ENCODE data around the gene LGR4.

LGR4 gene

DNA sequence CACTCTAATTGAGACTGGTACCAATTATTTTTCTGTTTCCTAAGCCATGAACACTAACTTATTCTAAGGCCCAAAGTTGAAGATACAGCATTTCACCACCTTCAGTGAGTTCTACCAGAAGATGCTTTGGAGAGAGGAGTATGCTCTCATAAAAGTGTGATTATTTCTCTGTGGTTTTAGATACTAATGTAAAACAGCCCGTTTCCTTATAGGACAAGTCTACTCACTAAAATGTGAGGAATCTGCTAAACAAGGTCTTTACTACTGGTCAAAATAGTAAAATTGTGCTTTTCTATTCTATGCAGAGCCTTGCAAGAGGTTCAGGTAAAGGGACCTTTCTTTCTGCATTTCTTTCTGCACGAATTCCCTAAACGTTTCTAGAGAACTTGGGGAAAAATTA is 2.4 kb downstream of the LGR4 start:
- DNase-seq = no peak
- Histone ChIP-seq H3K9me3 (no peaks in the 10 kb centered on the region), H3K27me3 (no peaks in the 10 kb centered on the region), H3K36me3 (no peaks in the 10 kb centered on the region), H3K4me3 (ENCODE audit: low read depth, low read length) (no peak overlapping the region), H3K4me1 (no peaks in the 10 kb centered on the region; the same call in 1 of the 2 replicates)
- TF ChIP-seq, protein P1, sequence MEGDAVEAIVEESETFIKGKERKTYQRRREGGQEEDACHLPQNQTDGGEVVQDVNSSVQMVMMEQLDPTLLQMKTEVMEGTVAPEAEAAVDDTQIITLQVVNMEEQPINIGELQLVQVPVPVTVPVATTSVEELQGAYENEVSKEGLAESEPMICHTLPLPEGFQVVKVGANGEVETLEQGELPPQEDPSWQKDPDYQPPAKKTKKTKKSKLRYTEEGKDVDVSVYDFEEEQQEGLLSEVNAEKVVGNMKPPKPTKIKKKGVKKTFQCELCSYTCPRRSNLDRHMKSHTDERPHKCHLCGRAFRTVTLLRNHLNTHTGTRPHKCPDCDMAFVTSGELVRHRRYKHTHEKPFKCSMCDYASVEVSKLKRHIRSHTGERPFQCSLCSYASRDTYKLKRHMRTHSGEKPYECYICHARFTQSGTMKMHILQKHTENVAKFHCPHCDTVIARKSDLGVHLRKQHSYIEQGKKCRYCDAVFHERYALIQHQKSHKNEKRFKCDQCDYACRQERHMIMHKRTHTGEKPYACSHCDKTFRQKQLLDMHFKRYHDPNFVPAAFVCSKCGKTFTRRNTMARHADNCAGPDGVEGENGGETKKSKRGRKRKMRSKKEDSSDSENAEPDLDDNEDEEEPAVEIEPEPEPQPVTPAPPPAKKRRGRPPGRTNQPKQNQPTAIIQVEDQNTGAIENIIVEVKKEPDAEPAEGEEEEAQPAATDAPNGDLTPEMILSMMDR (IDR thresholded peaks at IDR 0.05; ENCODE audit: low read depth, low read length) = no peak

DNA sequence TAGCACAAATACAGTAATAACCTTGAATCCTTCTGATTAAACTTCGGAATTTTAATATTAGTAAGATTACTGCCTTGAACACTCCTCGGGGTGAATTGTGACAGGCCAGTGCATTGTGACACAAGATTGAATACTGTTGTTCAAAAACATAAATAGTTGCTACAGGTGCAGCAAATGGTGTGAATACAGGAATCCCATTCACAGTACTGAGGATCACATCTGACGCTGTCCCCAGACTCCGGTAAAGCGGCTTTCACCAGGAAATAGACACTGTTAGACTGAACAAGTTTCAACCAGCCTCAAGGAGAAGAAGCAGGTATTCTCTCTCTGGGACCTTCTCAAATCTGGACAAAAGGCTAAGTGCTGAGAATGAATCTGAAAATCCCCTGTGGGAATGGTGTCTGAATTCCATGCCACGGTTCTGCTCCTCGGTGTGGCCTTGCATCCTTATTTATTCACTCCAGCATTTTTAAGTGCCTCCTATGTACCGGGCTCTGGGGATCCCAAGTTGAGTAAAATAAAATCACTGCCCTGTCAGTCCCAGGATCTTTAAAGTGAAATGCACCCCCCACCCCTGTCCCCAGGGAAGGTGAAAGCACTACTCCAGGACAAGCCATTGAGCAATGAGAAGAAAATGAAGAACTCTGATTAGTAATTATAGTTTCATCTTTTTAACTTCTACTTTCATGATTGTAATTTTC is 3.4 kb downstream of the LGR4 start:
- no peak for DNase-seq
- TF ChIP-seq, protein P1 (IDR thresholded peaks at IDR 0.05; ENCODE audit: low read depth, low read length) = no peak
- H3K36me3 ChIP-seq = no peaks in the 10 kb centered on the region
- H3K4me1 ChIP-seq = no peaks in the 10 kb centered on the region; the same call in 1 of the 2 replicates
- no peaks in the 10 kb centered on the region for H3K27me3 ChIP-seq
- no peak overlapping the region for H3K4me3 ChIP-seq (ENCODE audit: low read depth, low read length)
- H3K9me3 ChIP-seq = no peaks in the 10 kb centered on the region

DNA sequence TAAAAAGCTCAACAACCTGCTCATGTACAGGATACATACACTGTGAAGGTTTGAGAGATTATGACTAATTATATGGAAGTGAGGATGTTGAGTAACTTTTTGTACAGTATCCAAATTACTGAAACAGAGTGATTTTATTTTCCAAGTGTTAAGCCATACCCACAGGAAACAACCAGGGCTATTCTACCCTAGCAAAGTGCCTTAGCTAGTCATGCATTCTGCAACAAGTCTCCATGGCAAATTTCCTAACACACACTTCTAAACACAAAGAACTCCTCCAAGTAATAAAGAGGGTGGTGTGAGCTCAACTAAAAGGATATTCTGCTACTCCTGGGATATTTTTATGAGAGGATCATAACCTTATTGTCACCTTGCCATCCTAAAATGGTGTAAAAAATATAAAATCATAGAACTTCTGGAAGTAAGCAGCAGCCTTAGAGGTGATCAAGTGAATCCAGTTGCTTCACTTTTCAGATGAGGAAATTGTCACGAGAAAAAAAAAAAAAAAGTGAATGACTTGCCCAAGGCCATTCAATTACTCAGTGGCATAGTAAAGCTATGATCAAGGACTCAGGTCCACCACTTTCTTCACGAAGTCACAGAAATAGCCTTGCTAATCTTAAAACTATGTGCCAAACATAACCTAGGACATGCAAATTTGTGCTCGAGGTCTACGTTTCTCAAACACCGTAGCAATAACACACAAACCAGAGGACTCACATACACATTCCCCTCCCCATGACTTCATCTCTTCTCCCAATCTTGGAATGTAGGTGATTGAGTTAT is 4.2 kb downstream of the LGR4 start:
- H3K9me3 ChIP-seq = no peaks in the 10 kb centered on the region
- H3K4me1 ChIP-seq = no peaks in the 10 kb centered on the region; the same call in 1 of the 2 replicates
- no peak overlapping the region for H3K4me3 ChIP-seq (ENCODE audit: low read depth, low read length)
- no peak for DNase-seq
- TF ChIP-seq, protein P1 (IDR thresholded peaks at IDR 0.05; ENCODE audit: low read depth, low read length) = no peak
- no peaks in the 10 kb centered on the region for H3K36me3 ChIP-seq
- no peaks in the 10 kb centered on the region for H3K27me3 ChIP-seq

DNA sequence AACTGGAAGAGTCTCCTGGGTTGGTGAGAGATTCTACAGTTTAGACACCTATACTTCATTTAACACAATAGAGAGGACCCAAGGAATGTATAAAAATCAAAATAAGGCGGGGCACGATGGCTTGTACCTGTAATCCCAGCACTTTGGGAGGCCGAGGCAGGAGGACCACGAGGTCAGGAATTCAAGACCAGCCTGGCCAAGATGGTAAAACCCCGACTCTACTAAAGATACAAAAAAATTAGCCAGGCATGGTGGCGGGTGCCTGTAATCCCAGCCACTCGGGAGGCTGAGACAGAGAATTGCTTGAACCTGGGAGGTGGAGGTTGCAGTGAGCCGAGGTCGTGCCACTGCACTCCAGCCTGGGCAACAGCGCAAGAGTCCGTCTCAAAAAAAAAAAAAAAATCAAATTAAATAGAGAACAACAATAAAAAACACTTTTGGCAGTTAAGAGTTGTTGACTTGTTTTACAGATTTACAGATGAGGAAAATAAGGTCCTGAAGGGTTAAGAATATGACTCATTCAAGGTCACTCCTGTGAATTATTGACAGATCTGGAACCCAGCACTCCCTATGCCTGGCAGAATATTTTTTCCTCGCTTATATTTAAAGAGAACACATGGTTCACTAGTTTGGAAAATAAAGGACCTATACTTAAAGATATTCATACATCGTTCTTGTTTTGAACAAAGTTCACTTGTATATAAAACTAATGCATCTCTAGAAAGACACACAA is 5.2 kb downstream of the LGR4 start:
- no peaks in the 10 kb centered on the region; the same call in 1 of the 2 replicates for H3K4me1 ChIP-seq
- no peak for DNase-seq

DNA sequence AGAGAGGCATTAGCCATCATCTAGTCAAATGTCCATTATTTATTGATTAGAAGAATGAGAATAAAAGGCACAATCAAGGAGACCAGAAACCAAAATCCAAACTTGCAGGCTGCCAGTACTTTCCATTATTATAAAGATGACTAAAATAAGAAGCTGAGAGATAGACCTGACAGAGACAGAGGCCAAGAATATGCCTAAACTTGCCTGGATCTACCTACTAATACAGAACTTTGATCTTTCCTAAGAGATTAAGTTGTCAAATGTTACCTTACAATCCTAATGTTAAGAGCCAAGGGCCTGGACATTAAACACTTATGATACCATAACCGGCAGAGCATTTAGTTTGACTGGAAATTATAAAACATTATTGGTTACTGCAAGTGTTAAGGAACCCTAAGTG is 6.2 kb downstream of the LGR4 start:
- no peaks in the 10 kb centered on the region; the same call in 1 of the 2 replicates for H3K4me1 ChIP-seq
- no peaks in the 10 kb centered on the region for H3K27me3 ChIP-seq
- H3K36me3 ChIP-seq = no peaks in the 10 kb centered on the region
- no peaks in the 10 kb centered on the region for H3K9me3 ChIP-seq
- no peak for DNase-seq
- H3K4me3 ChIP-seq (ENCODE audit: low read depth, low read length) = no peak overlapping the region
- TF ChIP-seq, protein P1 (IDR thresholded peaks at IDR 0.05; ENCODE audit: low read depth, low read length) = no peak

More for the DNA sequence above, 5.2 kb downstream of the LGR4 start:
- Histone ChIP-seq H3K27me3 (no peaks in the 10 kb centered on the region), H3K9me3 (no peaks in the 10 kb centered on the region), H3K36me3 (no peaks in the 10 kb centered on the region), H3K4me3 (ENCODE audit: low read depth, low read length) (no peak overlapping the region)
- TF ChIP-seq, protein P1 (IDR thresholded peaks at IDR 0.05; ENCODE audit: low read depth, low read length) = no peak

Measured in BE2C (cell line).